HL-60 (cell line): ENCODE data around the gene RBM38.

Experiments used
- POLR2AphosphoS5 ChIP-seq: IDR thresholded peaks from 2 replicates; pipeline ENCODE4 v1.6.1; 2012; ENCODE audit warnings: low read depth
- SPI1 ChIP-seq: IDR thresholded peaks from 2 replicates; pipeline ENCODE4 v1.6.1; 2012; ENCODE audit warnings: low read depth, mild to moderate bottlenecking, borderline replicate concordance
- TF ChIP-seq, protein P1 (sequence below): IDR thresholded peaks from one replicate; pipeline ENCODE4 v1.5.1; 2011; ENCODE audit warnings: low read length, control low read depth, inconsistent platforms; ENCODE audit not compliant: insufficient read depth
- TF ChIP-seq, protein P2 (sequence below): IDR thresholded peaks from 2 replicates; pipeline ENCODE4 v1.6.1; 2012; ENCODE audit warnings: low read depth; ENCODE audit not compliant: insufficient replicate concordance

DNA sequence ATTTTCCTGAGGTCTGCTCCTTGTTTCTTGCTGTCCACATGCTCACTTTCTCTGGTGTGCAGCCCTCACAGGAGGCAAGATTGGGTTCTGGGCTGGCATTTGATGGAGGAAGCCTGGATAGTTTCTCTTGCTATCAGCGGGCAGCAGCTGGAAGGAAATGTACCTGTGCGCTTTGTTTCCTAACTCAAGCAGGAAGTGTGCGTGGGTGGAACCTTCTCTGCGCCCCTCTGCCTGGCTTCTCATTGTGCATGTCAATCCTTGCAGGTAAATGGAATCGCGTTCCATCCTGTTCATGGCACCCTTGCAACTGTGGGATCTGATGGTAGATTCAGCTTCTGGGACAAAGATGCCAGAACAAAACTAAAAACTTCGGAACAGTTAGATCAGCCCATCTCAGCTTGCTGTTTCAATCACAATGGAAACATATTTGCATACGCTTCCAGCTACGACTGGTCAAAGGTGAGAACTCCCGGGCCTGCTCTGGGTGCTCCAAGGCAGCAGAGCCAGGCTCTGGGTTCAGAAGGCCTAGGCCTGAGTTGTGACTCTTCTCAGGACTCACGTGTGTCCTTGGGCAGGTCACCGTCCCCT is 16.8 kb upstream of the RBM38 start:
- TF ChIP-seq, protein P1, sequence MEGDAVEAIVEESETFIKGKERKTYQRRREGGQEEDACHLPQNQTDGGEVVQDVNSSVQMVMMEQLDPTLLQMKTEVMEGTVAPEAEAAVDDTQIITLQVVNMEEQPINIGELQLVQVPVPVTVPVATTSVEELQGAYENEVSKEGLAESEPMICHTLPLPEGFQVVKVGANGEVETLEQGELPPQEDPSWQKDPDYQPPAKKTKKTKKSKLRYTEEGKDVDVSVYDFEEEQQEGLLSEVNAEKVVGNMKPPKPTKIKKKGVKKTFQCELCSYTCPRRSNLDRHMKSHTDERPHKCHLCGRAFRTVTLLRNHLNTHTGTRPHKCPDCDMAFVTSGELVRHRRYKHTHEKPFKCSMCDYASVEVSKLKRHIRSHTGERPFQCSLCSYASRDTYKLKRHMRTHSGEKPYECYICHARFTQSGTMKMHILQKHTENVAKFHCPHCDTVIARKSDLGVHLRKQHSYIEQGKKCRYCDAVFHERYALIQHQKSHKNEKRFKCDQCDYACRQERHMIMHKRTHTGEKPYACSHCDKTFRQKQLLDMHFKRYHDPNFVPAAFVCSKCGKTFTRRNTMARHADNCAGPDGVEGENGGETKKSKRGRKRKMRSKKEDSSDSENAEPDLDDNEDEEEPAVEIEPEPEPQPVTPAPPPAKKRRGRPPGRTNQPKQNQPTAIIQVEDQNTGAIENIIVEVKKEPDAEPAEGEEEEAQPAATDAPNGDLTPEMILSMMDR: no peak
- TF ChIP-seq POLR2AphosphoS5 (no peak), SPI1 (no peak)
- TF ChIP-seq, protein P2, sequence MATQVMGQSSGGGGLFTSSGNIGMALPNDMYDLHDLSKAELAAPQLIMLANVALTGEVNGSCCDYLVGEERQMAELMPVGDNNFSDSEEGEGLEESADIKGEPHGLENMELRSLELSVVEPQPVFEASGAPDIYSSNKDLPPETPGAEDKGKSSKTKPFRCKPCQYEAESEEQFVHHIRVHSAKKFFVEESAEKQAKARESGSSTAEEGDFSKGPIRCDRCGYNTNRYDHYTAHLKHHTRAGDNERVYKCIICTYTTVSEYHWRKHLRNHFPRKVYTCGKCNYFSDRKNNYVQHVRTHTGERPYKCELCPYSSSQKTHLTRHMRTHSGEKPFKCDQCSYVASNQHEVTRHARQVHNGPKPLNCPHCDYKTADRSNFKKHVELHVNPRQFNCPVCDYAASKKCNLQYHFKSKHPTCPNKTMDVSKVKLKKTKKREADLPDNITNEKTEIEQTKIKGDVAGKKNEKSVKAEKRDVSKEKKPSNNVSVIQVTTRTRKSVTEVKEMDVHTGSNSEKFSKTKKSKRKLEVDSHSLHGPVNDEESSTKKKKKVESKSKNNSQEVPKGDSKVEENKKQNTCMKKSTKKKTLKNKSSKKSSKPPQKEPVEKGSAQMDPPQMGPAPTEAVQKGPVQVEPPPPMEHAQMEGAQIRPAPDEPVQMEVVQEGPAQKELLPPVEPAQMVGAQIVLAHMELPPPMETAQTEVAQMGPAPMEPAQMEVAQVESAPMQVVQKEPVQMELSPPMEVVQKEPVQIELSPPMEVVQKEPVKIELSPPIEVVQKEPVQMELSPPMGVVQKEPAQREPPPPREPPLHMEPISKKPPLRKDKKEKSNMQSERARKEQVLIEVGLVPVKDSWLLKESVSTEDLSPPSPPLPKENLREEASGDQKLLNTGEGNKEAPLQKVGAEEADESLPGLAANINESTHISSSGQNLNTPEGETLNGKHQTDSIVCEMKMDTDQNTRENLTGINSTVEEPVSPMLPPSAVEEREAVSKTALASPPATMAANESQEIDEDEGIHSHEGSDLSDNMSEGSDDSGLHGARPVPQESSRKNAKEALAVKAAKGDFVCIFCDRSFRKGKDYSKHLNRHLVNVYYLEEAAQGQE: no peak
